Measurements from ENCODE around the gene ZBTB39.

DNA sequence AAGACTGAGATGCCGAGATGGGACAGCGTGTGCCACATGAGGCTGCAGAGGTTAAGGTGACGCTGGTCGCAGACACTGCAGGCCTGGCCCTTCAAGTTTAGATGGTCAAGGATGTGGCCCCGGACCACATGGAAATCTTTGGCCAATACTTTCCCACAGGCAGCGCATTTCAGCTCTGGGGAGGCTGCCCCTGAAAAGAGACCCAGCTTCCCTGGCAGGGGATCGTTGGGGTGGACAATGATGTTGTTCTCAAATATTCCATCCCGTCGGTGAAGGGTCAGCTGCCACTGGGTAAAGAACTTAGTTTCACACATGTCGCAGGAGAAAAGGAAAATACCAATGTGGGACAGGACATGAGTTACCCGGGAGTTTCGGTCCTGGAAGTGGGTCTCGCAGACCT, 3.0 kb downstream of the ZBTB39 start:
- TF ChIP-seq, protein P1, sequence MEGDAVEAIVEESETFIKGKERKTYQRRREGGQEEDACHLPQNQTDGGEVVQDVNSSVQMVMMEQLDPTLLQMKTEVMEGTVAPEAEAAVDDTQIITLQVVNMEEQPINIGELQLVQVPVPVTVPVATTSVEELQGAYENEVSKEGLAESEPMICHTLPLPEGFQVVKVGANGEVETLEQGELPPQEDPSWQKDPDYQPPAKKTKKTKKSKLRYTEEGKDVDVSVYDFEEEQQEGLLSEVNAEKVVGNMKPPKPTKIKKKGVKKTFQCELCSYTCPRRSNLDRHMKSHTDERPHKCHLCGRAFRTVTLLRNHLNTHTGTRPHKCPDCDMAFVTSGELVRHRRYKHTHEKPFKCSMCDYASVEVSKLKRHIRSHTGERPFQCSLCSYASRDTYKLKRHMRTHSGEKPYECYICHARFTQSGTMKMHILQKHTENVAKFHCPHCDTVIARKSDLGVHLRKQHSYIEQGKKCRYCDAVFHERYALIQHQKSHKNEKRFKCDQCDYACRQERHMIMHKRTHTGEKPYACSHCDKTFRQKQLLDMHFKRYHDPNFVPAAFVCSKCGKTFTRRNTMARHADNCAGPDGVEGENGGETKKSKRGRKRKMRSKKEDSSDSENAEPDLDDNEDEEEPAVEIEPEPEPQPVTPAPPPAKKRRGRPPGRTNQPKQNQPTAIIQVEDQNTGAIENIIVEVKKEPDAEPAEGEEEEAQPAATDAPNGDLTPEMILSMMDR (IDR thresholded peaks at IDR 0.05): no peak
- TF ChIP-seq POLR2A (IDR thresholded peaks at IDR 0.05): no peak
